NCI-H1436 (cell line): ENCODE results near the gene ZNF740.
A peak's percentile ranks its signal among the peaks of the same experiment; 100 is the strongest.
"Not testable (repeated sequence)": the region's sequence is repeated elsewhere in the genome, so short reads cannot be mapped to it uniquely, and the experiment has no call there.

Experiments used
- DNase-seq: peaks from one replicate; lab custom pipeline; 2025; lab: John Stamatoyannopoulos, UW

Gene ZNF740

DNA sequence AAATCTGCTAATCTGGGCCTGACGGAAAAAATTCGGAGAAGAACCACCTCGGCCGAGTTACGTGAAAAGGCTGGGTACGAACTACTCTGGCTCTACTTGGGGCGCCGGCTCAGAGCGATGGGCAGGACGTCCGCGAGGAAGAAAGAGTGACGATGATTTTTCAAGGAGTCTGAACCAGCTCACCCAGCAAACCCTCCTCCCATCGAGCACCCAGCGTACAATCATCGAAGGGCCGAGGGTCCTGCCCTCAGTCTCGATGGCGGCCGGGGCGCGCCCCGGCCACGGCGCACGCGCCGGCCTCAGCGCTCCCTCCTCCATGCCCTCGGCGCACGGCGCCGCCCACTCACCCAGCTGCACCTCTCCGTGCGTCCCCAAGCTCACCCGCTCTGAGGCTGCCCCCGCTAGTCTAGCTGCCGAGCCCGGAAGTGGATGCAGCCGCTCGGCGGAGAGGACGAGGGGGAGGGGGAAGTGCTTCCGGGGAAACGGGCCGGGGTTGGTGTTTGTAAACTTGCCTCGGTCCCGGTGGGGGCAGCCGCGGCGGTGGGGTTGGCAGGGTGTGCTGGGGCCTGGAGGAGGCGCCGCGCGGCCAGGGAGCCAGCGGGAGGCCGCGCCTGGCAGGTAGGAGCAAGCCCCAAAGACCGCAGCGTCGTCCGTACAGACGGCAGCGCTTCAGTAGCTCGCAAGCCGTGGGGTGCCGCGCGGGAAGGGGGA is at the start of gene ZNF740, which contains the start of gene CSAD:
Gene ZNF740 (plus strand): TSS at position 503 of the 711 bp plus-strand sequence. CDS start 1,262 bp downstream, outside the sequence.
Gene CSAD (minus strand): TSS at position 706 of the 711 bp plus-strand sequence. CDS start 7,455 bp downstream, outside the sequence.
- DNase-seq, result peak; percentile 96

DNA sequence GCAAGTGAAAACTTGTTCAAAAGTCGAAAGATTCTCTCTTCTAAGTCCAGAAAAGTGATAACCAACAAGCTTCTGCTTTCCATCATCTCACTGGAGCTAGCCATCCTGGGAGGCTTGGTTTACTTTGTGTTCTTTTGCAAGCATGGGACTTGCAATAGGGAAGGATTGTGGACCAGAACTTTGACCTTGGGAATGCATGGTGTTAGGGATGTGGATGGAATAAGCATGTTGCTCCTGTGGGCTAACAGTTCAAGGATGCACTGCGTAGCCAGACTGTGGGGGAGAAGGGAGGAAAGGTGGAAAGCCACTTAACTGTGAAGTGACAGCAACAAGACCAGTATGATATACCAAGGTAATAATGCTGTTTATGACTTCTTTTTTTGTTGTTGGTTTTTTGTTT is 48.7 kb upstream of the ZNF740 start:
- DNase-seq, result no peak

DNA sequence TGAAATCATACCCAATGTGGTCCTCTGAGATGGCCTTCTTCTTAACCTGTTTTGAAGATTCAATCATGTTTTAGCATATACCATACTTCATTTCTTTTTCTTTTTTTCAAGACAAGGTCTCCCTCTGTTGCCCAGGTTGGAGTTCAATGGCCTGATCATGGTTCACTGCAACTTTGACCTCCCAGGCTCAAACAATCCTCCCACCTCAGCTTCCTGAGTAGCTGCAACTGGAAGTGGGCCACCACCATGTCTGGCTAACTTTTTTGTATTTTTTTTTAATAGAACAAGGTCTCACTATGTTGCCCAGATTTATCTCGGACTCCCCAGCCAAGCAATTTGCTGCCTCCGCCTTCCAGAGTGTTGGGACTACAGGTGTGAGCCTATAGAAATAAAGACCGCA is 46.8 kb upstream of the ZNF740 start:
- DNase-seq, result no peak

- DNase-seq, result no peak
Observed at GRCh38 chr12:53143355-53143754, 37.2 kb upstream of the ZNF740 start.

DNA sequence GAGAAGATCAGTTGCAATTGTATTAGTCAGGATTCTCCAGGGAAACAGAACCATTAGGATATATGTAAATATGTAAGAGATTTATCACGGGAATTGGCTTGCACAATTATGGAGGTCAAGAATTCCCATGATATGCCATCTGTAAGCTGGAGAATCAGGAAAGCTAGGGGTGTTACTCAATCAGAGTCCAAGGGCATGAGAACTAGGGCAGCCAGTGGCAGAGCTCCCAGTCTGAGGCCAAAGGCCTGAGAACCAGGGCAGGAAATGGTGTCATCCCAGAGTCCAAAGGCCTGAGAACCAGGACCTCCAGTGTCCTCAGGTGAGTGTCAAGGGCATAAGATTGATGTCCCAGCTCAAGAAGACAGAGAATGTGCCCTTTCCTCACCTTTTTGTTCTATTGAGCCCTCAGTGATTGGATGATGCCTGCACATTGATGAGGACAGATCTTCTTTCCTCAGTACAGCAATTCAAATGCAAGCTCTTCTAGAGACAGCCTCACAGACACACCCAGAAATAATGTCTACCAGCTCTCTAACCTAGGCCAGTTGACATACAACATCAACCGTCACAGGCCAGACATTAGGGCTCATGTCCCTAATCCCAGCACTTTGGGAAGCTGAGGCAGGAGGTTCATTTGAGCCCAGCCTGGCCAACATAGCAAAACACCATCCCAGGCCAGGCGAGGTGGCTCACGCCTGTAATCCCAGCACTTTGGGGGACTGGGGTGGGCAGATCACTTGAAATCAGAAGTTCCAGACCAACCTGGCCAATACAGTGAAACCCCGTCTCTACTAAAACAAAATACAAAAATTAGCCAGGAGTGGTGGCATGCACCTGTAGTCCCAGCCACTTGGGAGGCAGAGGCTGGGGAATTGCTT is 34.9 kb upstream of the ZNF740 start:
- DNase-seq, result no peak

DNA sequence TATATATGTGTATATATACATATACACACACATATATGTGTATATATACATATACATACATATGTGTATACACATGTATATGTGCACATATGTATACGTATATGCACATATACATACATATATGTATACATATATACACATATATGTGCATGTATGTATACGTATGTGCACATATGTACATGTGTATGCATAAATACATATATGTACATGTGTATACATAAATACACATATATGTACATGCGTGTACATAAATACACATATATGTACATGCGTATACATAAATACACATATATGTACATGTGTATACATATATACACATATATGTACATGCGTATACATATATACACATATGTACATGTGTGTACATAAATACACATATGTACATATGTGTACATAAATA is 33.3 kb upstream of the ZNF740 start:
- no peak for DNase-seq

GRCh38 chr12:53147653-53148052 is 32.9 kb upstream of the ZNF740 start:
- DNase-seq, result no peak

DNA sequence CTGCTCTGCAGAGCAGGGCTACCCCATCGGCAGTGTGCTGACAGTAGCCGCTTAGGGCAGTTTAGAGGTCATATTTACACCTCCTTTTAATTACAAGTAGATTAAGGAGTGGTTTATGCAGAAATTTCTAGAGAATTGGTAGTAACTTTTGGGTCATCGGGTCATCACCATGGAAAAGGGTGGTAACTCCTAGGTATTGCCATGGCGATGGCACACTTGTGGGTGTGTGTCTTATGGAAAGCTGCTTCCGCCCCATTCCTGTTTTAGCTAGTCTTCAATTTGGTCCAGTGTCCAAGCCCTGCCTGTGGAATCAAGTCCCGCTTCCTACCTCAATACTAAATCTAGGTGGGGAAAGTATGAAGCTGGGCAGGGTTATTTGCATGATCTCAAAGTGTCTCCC is 29.5 kb upstream of the ZNF740 start:
- no peak for DNase-seq

GRCh38 chr12:53152390-53152789 is 28.1 kb upstream of the ZNF740 start:
- DNase-seq, result no peak

- peak; percentile 38 for DNase-seq
Observed at GRCh38 chr12:53159195-53159839, 21.2 kb upstream of the ZNF740 start.

DNA sequence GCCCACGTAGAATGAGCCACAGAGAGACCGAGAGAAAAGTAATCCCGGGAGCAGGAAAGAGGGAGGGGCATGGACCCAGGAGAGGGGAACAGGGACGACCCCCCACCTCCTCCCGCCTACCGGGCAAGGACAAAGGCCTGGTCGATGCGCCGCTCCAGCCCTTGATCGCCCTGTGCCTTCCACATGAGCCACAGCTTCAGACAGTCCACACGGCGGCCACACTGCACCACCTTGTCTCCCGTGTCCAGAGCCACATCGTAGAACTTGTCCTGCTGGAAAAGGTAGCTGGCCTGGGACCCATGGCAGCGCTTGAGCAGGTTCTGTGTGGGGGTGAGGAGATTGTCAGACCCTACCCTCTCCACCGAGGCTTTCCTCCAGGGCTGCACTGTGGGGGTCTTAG is 20.5 kb upstream of the ZNF740 start:
- no peak for DNase-seq

DNA sequence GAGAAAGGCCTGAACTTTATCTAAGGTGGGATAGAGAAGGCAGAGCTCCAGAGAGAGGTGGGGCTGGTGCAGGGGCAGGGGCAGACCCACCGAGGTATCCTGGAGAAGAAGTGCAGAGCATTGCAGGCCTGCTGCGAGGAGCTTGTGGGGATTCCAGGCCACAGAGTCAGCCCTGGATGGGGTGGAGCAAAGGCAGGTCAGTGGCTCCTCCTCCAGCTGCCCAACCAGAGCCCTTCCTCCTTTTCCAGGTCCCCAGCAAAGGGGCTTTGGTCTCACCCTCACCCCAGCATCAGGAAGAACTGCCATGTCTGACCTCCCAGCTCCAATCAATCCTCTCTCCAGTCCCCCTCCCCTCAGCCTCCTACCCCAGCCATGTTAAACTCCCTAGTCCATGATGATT is 19.8 kb upstream of the ZNF740 start:
- no peak for DNase-seq

DNA sequence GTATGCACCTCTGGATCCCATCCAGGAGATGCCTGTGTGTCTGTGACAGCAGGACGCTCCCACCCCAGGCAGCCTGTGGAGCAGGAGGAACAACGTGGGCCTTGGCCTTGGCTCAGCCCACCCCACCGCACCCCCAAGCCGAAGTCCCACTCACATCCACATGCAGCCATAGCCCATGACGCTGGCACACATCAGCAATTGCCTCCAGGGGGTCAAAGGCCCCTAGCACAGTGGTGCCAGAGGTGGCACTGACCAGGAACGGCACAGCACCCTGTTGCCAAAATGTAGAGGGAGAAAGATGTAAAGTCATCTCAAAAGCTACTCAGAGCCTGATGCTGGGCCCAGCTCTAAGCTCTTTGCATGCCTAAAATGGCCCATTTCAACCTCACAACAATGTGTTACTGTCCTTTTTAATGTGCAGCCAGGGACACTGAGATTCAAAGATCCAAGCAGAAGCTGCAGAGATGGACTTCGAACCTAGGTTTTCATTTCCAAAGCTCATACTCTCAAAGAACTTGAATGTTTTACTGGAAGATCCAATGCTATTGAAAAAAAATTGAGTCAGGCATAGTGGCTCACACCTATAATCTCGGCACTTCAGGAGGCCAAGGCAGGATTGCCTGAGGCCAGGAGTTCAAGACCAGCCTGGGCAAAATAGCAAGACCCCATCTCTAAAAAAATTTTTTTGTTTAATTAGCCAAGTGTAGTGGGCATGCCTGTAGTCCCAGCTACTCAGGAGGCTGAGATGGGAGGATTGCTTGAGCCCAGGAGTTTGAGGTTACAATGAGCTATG is 19.2 kb upstream of the ZNF740 start:
- DNase-seq, result no peak

DNA sequence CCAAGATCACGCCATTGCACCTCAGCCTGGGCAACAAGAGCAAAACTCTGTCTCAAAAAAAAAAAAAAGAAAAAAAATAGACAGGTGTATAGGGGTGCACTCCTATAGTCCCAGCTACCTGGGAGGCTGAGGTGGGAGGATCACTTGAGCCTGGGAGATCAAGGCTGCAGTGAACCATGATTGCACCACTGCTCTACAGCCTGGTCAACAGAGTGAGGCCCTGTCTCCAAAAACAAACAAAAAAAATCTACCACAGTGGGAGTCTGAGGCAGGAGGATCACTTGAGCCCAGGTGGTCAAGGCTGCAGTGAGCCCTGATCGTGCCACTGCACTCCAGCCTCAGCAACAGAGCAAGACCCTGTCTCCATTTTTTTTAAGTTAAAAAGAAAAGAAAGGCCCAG is 17.5 kb upstream of the ZNF740 start:
- not testable (repeated sequence) for DNase-seq

DNA sequence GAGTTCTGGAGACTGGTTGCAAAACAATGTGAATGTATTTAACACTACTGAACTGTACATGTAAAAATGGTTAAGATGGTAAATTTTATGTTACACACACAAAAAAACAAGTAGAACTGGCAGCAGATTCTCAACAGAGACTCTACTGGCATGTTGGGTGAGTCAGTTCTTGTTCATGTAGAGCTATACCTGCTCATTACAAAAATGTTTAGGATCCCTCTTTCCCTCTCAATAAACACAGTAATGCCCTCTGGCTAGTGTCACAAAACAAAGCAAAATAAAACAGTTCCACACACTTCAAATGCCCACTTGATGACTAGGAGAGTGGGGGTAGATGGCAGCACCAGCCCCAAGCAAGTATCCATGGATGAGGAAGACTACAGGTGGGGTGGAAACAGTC is 13.7 kb upstream of the ZNF740 start:
- DNase-seq, result no peak

DNA sequence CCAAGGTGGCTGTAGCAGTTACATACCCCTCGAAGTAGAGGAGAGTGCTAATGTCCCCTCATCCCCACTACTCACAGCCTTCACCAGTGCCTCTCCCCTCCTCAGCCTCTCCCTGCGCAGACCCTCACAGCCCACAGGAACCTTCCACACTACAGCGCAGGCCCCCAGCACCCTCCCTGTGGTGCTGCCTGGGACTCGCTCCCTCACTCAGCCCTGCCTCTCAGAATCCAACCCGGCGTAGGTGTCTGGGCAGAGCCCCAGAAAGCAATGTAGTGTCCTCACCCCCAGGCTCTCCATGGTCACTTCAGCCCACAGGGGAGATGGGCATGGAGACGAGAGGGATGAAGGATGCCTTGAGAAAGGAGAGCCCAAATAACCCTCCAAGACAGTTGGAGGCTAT is 10.9 kb upstream of the ZNF740 start:
- DNase-seq, result no peak

- no peak for DNase-seq
Observed at GRCh38 chr12:53170215-53170614, 10.3 kb upstream of the ZNF740 start.

- no peak for DNase-seq
Observed at GRCh38 chr12:53170876-53171724, 9.4 kb upstream of the ZNF740 start.

DNA sequence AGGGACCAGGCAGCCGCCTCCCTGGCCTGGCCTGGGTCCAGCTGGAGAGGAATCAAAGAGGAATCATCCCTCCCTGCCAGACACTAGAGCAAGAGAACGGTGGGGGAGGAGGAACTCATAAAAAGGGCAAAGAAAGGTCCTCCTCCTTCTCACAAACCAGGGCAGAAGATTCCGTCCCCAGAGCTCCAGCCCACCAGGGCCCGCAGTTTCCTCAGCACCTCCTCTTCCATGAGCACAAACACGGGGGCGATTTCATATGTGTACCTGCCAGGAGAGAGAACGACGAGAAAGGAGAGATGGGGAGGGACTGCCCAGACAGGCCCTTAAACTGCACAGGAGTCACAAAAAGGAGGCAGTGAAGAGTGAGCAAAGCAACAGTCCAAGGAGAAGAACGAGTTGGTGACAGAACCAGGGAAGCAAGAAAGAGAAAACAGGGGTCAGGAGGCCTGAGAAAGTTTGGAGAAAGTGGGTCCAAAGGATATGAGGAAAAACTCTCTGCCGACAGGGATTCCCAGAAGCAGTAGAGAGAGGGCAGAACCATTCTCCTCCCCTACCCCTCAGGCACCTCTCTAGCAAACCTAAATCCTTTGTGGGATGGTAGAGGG is 8.7 kb upstream of the ZNF740 start:
- no peak for DNase-seq

DNA sequence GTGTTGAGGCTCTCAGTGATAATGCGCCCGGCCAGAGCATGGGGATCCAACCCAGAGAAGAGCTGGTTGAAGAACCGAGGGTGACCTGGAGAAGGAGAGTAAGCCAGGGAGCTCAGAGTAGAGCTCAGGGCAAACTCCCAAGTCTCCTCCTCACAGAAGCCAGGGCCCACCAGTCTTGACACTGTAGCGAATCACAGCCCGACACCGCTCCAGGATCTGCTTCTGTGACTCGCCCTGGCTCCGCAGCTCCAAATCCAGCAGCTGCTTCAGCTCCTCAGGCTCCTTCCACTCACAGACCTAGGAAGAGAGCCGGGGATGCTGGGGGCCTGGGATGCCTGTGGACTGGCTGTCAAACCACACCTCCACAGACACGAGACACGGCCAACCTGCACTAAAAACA is 8.2 kb upstream of the ZNF740 start:
- DNase-seq, result no peak
